ENCODE results near the gene CCDC188.

CCDC188 gene

DNA sequence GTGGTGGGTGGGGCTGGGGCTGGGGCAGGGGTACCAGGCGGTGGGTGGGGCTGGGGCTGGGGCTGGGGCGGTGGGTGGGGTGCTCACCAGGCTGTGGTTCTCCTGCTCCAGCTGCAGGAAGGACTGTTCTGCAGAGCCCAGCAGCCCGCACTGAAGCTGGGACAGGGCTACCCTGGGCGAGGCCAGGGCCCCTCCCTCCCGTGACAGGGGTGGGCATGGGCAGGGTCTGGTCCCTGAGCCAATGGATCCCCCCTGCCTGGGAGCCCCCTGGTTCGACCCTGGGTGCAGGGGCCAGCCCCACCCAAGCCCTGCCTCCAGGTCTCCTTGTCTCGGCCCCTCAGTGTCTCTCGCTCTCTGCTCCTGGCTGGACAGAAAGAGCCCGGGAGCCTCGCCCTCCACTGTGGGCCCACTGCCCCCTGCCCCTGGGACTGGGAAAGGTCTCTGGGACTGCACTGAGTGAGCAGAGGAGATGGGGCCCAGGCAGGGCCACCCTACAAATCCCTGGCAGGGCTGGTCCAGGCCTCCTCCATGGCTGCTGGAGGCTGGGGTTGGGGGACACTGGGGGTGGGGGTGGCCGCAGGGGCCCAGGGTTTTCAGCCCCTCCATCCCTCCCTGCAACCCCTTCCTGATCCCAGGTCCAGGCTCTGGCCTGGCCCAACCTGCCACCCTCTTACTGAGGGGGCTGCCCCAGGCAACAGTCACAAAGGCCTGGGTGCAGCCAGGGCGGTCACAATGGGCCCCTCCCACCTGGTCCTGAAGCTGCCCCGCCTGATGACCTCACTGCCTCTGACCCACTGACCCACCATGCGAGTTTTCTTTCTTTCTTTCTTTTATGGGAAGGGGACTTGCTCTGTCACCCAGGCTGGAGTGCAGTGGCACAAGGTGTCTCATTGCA is at the start of gene CCDC188:
TSS of gene CCDC188 (minus strand) at position 675 of the 895 bp plus-strand sequence. CDS start at position 606, 69 bp downstream.
- no peak for DNase-seq (ENCODE audit: low read depth)

- no peak for DNase-seq (ENCODE audit: low read depth)
These were observed 49.1 kb upstream of the CCDC188 start for GRCh38 chr22:20199906-20200305.

DNA sequence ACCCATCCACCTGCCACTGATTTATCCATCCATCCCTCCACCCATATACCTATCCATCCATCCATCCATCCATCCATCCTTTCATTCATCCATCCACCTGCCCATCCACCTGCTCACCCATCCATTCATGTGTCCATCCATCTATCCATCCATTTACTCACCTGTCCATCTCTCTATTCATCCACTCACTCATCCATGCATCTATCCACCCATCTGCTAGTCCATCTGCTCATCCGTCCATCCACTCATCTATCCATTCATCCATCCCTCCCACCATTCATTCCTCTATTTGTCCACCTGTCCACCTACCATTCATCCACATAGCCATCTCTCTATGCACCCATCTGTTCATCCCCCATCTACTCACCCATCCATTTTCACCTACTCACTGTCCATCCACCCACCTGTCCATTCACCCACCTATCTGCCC is 48.6 kb upstream of the CCDC188 start:
- no peak for DNase-seq (ENCODE audit: low read depth)

DNA sequence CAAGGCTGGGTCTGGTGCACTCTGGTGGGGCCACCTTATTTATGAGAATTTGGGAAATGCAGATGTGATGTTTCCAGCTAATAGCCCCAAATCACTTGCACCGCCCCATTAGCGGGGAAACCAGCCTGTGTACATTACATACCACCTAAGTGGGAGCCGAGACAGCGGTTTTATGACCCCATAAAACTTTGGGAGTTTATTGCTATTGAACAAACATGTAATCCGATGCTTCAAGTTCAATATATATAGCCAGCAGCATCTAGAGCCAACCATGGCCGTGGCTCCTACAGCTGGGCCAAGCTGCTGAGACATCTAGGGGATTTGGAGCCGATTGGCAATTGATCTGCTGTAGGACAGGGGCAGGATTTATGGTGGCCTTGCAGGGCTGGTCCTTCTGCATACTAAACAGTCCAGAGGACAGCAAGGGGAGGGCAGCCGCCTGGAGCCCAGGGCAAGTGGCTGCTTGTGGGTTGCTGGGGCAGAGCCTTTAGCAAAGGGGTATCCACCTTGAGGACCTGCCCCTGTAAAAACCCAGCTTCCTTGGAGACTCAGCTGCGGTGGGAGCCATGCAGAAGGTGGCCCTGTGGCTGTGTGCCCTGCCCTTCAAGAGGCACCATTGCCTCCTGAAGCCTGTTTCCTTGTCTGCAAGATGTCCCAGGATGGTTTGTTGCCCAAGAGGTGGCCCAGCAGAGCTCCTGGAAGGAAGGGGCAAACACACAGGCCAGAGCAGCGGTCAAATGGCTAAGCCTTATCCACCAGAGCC is 47.9 kb upstream of the CCDC188 start:
- DNase-seq (ENCODE audit: low read depth) = no peak

DNA sequence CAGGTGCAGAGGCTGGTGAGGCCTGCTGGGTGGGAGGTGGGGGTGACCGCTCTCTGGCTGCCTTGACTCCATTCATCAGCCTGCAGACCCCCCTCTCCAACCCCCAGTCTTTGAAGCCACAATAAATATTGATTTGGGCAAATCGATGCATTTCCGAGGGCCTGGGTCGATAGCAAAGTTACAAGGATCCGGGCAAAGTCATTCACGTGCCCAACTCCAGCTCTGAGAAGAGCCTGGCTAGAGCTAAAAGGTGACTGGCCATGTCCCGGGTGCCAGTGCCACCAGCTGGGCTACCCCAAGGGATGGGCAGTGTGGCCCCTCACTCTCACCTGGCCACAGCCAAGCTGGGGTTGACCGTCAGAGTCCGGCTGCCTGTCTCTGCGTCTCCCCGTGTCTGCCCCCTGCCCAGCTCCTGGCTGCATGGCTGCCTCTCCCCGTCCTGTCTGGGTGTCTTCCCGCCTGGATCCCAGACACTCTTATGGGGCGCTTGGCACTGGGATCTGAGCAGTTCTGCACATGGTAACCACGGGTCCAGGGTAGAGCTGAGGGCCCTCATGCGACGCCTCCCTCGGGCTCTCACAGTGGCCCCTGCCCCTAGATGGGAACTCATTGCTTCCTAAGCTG is 46.7 kb upstream of the CCDC188 start:
- DNase-seq (ENCODE audit: low read depth) = no peak

DNA sequence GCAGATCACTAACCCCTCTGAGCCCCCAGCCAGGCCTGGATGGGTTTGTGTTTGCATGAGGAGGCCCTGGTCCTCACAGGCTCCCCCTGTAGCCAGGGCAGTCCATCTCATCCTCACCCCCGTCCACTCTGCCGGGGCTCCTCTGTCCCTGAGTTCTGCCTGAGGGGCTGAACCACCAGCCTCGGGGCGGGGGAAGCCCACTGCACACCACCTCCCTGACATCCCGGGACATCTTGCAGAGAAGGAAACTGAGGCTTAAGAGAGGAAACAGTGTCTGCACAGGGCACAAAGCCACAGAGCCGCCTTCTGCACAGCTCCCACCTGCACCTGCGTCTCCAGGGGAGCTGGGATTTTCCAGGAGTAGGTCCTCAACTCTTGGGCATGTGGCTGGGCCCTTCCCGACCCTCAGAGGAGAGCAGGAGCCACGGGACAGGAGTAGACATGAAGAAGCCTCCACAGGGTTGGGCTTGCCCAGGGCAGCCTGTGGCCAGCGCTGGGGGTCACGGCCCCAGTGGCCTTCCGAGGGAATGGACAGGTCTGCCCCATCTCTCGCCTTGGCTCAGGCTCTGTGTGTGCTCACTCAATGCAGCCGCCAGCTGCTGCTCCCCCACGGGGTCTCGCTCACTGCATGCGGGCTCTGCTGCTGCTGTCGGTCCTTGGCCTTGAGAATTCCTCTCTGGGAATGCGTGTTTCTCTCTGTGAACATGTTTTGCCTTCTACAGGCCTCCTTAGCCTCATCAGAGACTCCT is 45.4 kb upstream of the CCDC188 start:
- no peak for DNase-seq (ENCODE audit: low read depth)

GRCh38 chr22:20194681-20195593 is 44.1 kb upstream of the CCDC188 start:
- DNase-seq (ENCODE audit: low read depth) = no peak

GRCh38 chr22:20193761-20194494 is 43.1 kb upstream of the CCDC188 start:
- DNase-seq (ENCODE audit: low read depth) = no peak

GRCh38 chr22:20192972-20193760 is 42.3 kb upstream of the CCDC188 start:
- DNase-seq (ENCODE audit: low read depth) = no peak

DNA sequence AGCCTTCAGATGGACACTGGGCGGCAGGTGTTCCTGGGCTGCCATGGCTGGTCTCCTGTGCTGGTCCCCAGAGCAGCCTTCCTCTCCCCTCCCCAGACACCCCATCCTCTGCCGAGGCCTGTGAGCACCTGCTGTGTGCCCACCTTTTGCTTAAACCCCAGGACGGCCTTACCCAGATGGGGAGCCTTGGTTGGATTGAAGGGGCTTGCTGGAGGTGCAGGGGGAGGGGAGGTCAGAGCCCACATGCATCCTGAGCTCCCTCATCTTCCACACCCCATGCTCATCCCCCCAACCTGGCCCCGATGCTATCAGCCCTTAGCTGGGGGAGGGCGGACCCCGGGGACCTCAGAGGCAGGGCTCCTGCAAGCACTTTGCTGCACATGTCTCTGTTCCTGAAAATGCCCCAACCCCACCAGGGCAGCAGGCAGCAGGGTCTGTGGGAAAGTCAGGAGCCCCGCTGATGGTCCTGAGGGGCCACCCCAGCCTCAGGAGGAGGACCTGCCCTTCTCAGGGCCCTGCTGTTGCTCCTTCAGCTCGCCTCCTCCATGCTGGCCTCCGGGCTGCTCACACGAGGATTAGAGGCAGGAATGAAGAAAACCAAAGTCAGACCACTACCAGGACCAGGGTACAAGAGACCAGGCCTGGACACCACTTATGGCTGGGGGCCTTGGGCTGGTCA is 41.6 kb upstream of the CCDC188 start:
- DNase-seq (ENCODE audit: low read depth) = no peak

- DNase-seq (ENCODE audit: low read depth) = no peak
These were observed 40.9 kb upstream of the CCDC188 start for GRCh38 chr22:20191803-20192202.

DNA sequence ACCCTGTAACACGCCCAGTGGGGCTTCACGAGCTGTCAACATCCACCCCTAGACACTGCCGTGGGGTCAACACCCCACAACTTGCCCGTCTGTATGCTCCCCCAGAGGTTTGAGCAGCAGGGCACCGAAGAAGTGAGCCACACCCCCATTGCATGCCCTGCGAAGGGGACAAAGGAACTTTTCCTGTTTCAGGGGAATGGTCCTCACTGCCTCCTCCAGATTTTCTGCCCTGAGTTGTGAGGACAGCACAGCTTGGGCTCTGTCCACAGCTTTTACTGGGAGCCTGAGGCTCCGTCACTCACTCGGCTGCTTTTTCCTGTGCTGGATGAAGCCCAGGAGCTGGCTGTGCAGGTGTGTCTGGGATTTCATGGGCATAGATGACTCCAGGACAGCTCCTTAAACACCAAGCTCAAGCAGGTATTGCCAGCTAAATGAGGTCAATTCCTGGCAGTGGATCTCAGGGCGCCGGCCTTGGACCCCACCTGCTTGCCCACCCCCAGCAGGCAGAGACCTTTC is 40.2 kb upstream of the CCDC188 start:
- no peak for DNase-seq (ENCODE audit: low read depth)

GRCh38 chr22:20188567-20188877 is 37.7 kb upstream of the CCDC188 start:
- DNase-seq (ENCODE audit: low read depth) = no peak

DNA sequence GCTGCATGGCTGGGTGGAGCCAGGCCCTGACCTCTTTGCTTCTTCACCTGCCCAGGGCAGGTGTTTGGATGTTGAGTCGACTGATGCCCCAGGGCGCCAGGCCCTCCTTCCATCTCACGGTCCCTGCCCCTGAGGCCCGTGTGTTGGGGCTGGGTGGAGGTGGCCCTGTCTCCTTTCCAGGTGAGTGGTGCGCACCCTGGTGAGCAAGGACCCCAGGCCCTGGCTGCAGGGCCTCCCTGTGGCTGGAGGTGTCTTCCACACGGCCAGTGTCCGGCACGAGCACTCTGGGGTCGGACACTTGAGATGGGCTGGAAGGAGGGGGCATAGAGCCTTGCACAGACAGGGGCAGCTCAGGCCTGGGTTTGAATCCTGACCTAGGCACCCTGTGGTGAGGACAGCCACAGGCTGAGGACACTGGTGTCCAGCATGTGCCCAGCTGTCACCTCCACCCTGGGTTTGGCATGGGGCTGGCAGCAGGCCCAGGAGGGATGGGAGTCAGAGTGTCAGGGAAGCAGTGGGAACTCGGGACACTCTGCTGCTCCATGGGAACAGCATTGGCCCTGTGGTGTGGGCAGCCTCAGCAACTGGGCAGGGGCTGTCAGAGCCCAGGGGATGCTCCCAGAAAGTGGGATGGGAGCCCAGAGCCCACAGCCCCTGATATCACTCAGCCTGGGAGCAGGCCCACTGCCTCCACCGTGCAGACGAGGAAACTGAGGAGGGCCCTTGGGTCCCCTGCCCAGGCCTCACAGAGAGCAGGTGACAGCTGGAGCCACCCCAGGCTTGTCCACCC is 37.1 kb upstream of the CCDC188 start:
- DNase-seq (ENCODE audit: low read depth) = no peak

- DNase-seq (ENCODE audit: low read depth) = no peak
These were observed 36.2 kb upstream of the CCDC188 start for GRCh38 chr22:20186871-20187546.

GRCh38 chr22:20186183-20186870 is 35.5 kb upstream of the CCDC188 start:
- no peak for DNase-seq (ENCODE audit: low read depth)

GRCh38 chr22:20185750-20186149 is 34.9 kb upstream of the CCDC188 start:
- no peak for DNase-seq (ENCODE audit: low read depth)

Data from EH (cell line).